GM10847 (cell line): ENCODE data around the gene CERKL.

Experiments
- POLR2A ChIP-seq: IDR thresholded peaks from 2 replicates; pipeline ENCODE4 v1.6.1; 2011; ENCODE audit not compliant: insufficient read length; ENCODE audit errors: extremely low read depth

Gene CERKL

DNA sequence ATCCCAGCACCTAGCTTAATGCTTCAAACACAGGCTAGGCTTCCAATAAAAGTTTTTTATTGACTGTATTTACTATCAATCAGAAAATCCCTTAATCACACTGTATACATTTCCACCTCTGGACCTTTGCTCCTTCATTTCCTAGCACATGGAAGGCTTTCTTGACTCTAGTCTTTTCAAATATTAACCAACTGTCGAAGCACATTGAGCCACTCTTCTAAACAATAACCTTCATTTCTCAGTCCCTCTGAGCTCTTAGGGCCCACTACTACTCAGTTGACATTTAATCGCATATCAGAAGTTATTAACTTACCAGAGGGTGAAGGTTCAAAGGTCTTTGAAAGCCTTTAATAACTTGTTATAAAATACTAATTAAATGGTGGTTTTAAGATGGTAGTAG lies 37.4 kb downstream of the CERKL start:
- TF ChIP-seq POLR2A, result no peak

GRCh38 chr2:181616715-181617114 lies 40.2 kb downstream of the CERKL start:
- no peak for TF ChIP-seq POLR2A

- no peak for TF ChIP-seq POLR2A
These were observed 41.8 kb downstream of the CERKL start for GRCh38 chr2:181614874-181615638.

GRCh38 chr2:181613241-181613640 lies 43.7 kb downstream of the CERKL start:
- TF ChIP-seq POLR2A, result no peak

GRCh38 chr2:181607629-181608590 lies 49.0 kb downstream of the CERKL start:
- TF ChIP-seq POLR2A, result no peak

GRCh38 chr2:181605889-181606837 lies 50.7 kb downstream of the CERKL start:
- no peak for TF ChIP-seq POLR2A

DNA sequence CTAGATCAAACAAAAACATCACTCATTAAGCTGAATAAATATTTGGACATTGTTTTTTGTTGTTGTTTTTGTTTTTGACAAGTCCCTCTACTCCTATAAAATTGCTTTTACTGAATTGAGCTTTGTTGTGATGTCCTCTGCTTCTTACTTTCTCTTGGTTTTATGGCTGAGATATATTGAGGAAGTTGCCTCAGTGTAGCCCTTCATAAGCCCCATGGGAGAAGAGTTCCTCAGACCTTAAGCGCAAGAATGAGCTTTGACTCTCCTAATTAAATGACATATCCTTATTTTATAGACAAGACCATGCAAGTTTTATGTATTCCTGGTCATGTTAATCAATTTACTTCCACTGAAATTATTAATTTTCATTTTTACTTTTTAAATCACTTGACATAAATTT lies 54.9 kb downstream of the CERKL start:
- TF ChIP-seq POLR2A, result no peak

- no peak for TF ChIP-seq POLR2A
These were observed 60.3 kb downstream of the CERKL start for GRCh38 chr2:181596556-181596955.

DNA sequence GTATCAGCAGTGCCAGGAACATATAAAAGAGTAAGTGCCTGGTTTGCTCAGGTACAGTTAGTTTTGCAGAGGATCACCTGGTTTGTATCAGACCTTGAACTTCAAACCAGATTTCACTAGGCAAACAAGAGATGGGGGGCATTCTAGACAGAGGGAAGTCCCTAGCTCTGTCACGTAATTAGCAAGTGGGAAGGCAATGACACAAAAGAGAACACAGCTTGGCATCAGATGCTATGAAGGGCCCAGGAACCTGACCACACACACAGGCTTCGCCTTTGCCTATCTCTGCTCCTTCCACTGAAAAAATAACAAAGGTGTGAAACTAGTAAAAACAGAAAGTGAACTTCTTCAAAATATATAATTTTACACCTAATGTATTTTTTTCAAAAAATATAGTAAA lies 62.6 kb downstream of the CERKL start:
- TF ChIP-seq POLR2A, result no peak

GRCh38 chr2:181589779-181590178 lies 67.1 kb downstream of the CERKL start:
- TF ChIP-seq POLR2A, result no peak

DNA sequence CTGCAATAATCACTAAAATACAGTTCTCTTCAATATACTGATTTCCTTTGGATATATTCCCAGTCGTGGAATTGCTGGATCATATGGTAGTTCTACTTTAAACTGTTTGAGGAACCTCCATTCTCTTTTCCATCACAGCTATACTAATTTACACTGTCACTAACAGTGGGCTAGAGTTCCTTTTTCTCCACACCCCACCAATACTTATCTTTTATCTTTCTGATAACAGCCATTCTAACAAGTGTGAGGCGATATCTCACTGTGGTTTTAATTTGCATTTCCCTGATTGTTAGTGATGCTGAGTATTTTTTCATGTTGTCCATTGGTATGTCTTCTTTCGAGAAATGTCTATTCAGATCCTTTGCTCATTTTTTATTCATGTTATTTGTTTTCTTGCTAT lies 68.4 kb downstream of the CERKL start:
- TF ChIP-seq POLR2A, result no peak

DNA sequence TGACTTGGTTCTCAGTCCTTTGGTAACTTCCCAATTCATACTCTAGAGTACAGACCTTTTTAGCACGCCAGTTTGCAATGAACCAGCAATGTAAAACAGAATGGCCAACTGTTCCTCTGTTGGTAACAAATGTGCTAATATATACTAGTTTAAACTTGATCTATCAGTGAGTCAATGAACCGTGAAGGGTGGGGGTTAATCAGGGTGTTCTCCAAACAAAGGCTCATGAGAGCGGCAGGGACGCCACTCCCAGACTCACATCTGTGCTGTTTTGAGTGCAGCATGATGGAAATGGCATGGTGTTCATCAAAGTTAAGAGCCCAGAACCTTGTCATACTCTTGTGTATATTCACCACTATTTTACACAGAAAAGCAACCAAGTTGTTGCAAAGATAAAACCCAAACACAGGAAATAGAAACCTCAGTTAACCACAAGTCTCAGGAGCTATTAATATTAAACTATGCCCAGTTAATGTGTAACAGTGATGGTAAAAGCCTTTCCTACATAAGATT lies 70.3 kb downstream of the CERKL start:
- TF ChIP-seq POLR2A, result no peak

DNA sequence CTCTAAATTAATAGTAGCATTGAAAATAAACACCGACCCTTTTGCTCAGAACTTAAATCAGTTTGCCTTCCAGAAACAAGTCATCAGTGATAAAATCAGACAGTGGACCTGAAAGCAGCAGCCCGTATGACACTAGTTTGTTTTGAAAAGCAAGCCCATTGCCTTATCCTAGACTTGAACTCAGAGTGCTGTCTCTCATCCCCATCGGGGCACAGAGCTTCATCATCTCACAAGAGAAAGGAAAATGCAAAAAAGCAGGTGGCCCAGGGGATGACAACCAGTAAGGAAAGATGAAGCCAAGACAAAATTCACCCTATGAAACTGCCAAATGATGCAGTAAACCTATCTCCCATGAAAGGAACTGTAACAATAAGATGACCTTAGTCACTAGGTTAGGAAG lies 71.2 kb downstream of the CERKL start:
- no peak for TF ChIP-seq POLR2A

- TF ChIP-seq POLR2A, result no peak
These were observed 75.4 kb downstream of the CERKL start for GRCh38 chr2:181581534-181581933.

- no peak for TF ChIP-seq POLR2A
These were observed 78.1 kb downstream of the CERKL start for GRCh38 chr2:181578829-181579228.
